ENCODE data around the gene DUOX2. TPM values are rescaled to one million over a fixed set of nuclear protein-coding genes. Genes with fewer than 3 reads are reported as not detected.

The DUOX2 gene
- total and polyA plus RNA-seq, 4 donors = 0.06 to 0.08 TPM; not detected in 2

DNA sequence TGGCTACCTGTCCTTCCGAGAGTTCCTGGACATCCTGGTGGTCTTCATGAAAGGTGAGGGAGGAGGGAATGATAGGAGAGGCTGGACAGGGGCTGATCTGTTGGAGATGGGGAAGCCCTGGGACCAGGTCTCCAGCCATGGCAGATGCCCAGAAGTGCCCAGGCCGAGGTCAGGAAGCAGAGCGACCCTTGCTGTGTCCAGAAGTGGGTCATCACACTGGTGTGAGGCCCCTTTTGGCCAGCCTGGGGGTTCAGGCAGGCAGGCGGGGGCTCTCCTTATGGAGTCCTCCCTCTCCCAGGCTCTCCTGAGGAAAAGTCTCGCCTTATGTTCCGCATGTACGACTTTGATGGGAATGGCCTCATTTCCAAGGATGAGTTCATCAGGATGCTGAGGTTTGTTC is 33.6 kb upstream of the DUOX2 start:
- no peaks in the 10 kb centered on the region for H3K4me1 ChIP-seq (ENCODE audit: control insufficient read depth in 4 of 4, insufficient read depth in 4 of 4, low read length in 3 of 4)
- no peak overlapping the region for H3K9ac ChIP-seq (ENCODE audit: low read depth in 1 of 2, low read length in 2 of 2)
- no peak overlapping the region for H3K4me3 ChIP-seq (ENCODE audit: low read depth in 1 of 3, low read length in 3 of 3)
- no peaks in the 10 kb centered on the region for H3K9me3 ChIP-seq (ENCODE audit: control insufficient read depth in 4 of 4, low read length in 3 of 4)
- no peaks in the 10 kb centered on the region for H3K27me3 ChIP-seq (ENCODE audit: control insufficient read depth in 4 of 4, insufficient read depth in 4 of 4, low read length in 3 of 4)
- H3K27ac ChIP-seq (ENCODE audit: low read depth in 1 of 2, low read length in 2 of 2) = no peak overlapping the region
- H3K36me3 ChIP-seq (ENCODE audit: control insufficient read depth in 4 of 4, insufficient read depth in 3 of 4, low read depth in 1 of 4, low read length in 3 of 4) = no peaks in the 10 kb centered on the region
- 97% methylated on average over 7 of the region's 7 CpGs for WGBS
- no peak for TF ChIP-seq EGR1 (IDR thresholded peaks at IDR 0.05; ENCODE audit: low read depth in 2 of 2)
- no peak for TF ChIP-seq FOXA2 (IDR thresholded peaks at IDR 0.05)
- no peak for TF ChIP-seq FOXA1 (IDR thresholded peaks at IDR 0.05)
- no peak for TF ChIP-seq NR2F2 (IDR thresholded peaks at IDR 0.05)
- TF ChIP-seq RXRA (IDR thresholded peaks at IDR 0.05) = no peak
- no peak for TF ChIP-seq RAD21 (IDR thresholded peaks at IDR 0.05)
- TF ChIP-seq HNF4G (IDR thresholded peaks at IDR 0.05) = no peak
- TF ChIP-seq MAX (IDR thresholded peaks at IDR 0.05) = no peak
- TF ChIP-seq, protein P1, sequence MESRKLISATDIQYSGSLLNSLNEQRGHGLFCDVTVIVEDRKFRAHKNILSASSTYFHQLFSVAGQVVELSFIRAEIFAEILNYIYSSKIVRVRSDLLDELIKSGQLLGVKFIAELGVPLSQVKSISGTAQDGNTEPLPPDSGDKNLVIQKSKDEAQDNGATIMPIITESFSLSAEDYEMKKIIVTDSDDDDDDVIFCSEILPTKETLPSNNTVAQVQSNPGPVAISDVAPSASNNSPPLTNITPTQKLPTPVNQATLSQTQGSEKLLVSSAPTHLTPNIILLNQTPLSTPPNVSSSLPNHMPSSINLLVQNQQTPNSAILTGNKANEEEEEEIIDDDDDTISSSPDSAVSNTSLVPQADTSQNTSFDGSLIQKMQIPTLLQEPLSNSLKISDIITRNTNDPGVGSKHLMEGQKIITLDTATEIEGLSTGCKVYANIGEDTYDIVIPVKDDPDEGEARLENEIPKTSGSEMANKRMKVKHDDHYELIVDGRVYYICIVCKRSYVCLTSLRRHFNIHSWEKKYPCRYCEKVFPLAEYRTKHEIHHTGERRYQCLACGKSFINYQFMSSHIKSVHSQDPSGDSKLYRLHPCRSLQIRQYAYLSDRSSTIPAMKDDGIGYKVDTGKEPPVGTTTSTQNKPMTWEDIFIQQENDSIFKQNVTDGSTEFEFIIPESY (IDR thresholded peaks at IDR 0.05) = no peak
- TF ChIP-seq ATF3 (IDR thresholded peaks at IDR 0.05) = no peak
- TF ChIP-seq, protein P2, sequence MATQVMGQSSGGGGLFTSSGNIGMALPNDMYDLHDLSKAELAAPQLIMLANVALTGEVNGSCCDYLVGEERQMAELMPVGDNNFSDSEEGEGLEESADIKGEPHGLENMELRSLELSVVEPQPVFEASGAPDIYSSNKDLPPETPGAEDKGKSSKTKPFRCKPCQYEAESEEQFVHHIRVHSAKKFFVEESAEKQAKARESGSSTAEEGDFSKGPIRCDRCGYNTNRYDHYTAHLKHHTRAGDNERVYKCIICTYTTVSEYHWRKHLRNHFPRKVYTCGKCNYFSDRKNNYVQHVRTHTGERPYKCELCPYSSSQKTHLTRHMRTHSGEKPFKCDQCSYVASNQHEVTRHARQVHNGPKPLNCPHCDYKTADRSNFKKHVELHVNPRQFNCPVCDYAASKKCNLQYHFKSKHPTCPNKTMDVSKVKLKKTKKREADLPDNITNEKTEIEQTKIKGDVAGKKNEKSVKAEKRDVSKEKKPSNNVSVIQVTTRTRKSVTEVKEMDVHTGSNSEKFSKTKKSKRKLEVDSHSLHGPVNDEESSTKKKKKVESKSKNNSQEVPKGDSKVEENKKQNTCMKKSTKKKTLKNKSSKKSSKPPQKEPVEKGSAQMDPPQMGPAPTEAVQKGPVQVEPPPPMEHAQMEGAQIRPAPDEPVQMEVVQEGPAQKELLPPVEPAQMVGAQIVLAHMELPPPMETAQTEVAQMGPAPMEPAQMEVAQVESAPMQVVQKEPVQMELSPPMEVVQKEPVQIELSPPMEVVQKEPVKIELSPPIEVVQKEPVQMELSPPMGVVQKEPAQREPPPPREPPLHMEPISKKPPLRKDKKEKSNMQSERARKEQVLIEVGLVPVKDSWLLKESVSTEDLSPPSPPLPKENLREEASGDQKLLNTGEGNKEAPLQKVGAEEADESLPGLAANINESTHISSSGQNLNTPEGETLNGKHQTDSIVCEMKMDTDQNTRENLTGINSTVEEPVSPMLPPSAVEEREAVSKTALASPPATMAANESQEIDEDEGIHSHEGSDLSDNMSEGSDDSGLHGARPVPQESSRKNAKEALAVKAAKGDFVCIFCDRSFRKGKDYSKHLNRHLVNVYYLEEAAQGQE (IDR thresholded peaks at IDR 0.05) = no peak
- no peak for TF ChIP-seq CTCF (IDR thresholded peaks at IDR 0.05; ENCODE audit: low read depth, low read length, missing input control)
- TF ChIP-seq SP1 (IDR thresholded peaks at IDR 0.05) = no peak
- no peak for TF ChIP-seq HNF4A (conservative IDR thresholded peaks at IDR 0.05)
- no peak for TF ChIP-seq YY1 (IDR thresholded peaks at IDR 0.05)
- no peak for TF ChIP-seq GABPA (IDR thresholded peaks at IDR 0.05 in 1 of 2, conservative IDR thresholded peaks at IDR 0.05 in 1 of 2)
- no peak for TF ChIP-seq TAF1 (conservative IDR thresholded peaks at IDR 0.05)
- DNase-seq (ENCODE audit: low spot score) = no peak

- Histone ChIP-seq H3K9me3 (ENCODE audit: control insufficient read depth in 4 of 4, low read length in 3 of 4) (no peaks in the 10 kb centered on the region), H3K9ac (ENCODE audit: low read depth in 1 of 2, low read length in 2 of 2) (no peak overlapping the region), H3K36me3 (ENCODE audit: control insufficient read depth in 4 of 4, insufficient read depth in 3 of 4, low read depth in 1 of 4, low read length in 3 of 4) (no peaks in the 10 kb centered on the region), H3K4me3 (ENCODE audit: low read depth in 1 of 3, low read length in 3 of 3) (no peak overlapping the region), H3K27ac (ENCODE audit: low read depth in 1 of 2, low read length in 2 of 2) (no peak overlapping the region), H3K4me1 (ENCODE audit: control insufficient read depth in 4 of 4, insufficient read depth in 4 of 4, low read length in 3 of 4) (no peaks in the 10 kb centered on the region), H3K27me3 (ENCODE audit: control insufficient read depth in 4 of 4, insufficient read depth in 4 of 4, low read length in 3 of 4) (no peaks in the 10 kb centered on the region)
- DNase-seq (ENCODE audit: low spot score) = no peak
- WGBS = 77% methylated on average over 4 of the region's 4 CpGs
- TF ChIP-seq NR2F2 (IDR thresholded peaks at IDR 0.05) (no peak), MAX (IDR thresholded peaks at IDR 0.05) (no peak), JUND (IDR thresholded peaks at IDR 0.05) (no peak), GABPA (IDR thresholded peaks at IDR 0.05 in 1 of 2, conservative IDR thresholded peaks at IDR 0.05 in 1 of 2) (no peak), FOXA1 (IDR thresholded peaks at IDR 0.05) (no peak), HNF4G (IDR thresholded peaks at IDR 0.05) (no peak)
- TF ChIP-seq, protein P1 (IDR thresholded peaks at IDR 0.05) = no peak
- TF ChIP-seq, protein P2 (IDR thresholded peaks at IDR 0.05) = no peak
These were observed 32.4 kb upstream of the DUOX2 start for GRCh38 chr15:45146405-45146804.
